Measurements from ENCODE around the gene TRAPPC2L. TPM values are rescaled to one million over a fixed set of nuclear protein-coding genes. Genes with fewer than 3 reads are reported as not detected.

The TRAPPC2L gene
- total RNA-seq, 2 donors from 2014 or later: 32.0 to 35.2 TPM

Other genes starting within 250 kb of the TRAPPC2L start
- gene IL17C, start 218.6 kb upstream of the TRAPPC2L start, total RNA-seq: under 1 TPM in 1 of 2 donors, not detected in 1; 0.41 TPM
- gene CYBA, start 206.1 kb upstream of the TRAPPC2L start, total RNA-seq: 100 to 1,000 TPM; 199 to 318 TPM
- gene MVD, start 194.0 kb upstream of the TRAPPC2L start, total RNA-seq: 10 to 100 TPM; 64.5 to 80.5 TPM
- gene SNAI3, start 170.6 kb upstream of the TRAPPC2L start, total RNA-seq: 10 to 100 TPM in 1 of 2 donors, 1 to 10 TPM in 1; 8.4 to 10.5 TPM
- 10 to 100 TPM; 58.6 to 64.5 TPM for gene RNF166, start 150.7 kb upstream of the TRAPPC2L start, total RNA-seq
- 10 to 100 TPM; 25.9 to 34.9 TPM for gene CTU2, start 150.6 kb upstream of the TRAPPC2L start, total RNA-seq
- gene PIEZO1, start 71.9 kb upstream of the TRAPPC2L start, total RNA-seq: 100 to 1,000 TPM in 1 of 2 donors, 10 to 100 TPM in 1; 94.1 to 141 TPM
- 100 to 1,000 TPM; 167 to 172 TPM for gene CDT1, start 53.3 kb upstream of the TRAPPC2L start, total RNA-seq
- gene APRT, start 45.2 kb upstream of the TRAPPC2L start, total RNA-seq: 100 to 1,000 TPM; 116 to 139 TPM
- 10 to 100 TPM; 26.1 to 31.7 TPM for gene GALNS, start 180 bp upstream of the TRAPPC2L start, total RNA-seq
- not detected for gene PABPN1L, start 9.5 kb downstream of the TRAPPC2L start, total RNA-seq
- gene CBFA2T3, start 120.1 kb downstream of the TRAPPC2L start, total RNA-seq: 1 to 10 TPM; 1.2 to 1.7 TPM
- 10 to 100 TPM; 50.6 to 66.7 TPM for gene ACSF3, start 236.7 kb downstream of the TRAPPC2L start, total RNA-seq

All from activated T-cell treated with anti-CD3 and anti-CD28 coated beads, Interleukin-2, amount 50 U/mL, for 72 hours (primary cell).